ENCODE results near the gene MTCH1. TPM values are rescaled to one million over a fixed set of nuclear protein-coding genes. Genes with fewer than 3 reads are reported as not detected.
A peak's percentile ranks its signal among the peaks of the same experiment; 100 is the strongest.
"Not testable (repeated sequence)": the region's sequence is repeated elsewhere in the genome, so short reads cannot be mapped to it uniquely, and the experiment has no call there.

Gene MTCH1
- total RNA-seq, 1 donor, result 176 TPM

DNA sequence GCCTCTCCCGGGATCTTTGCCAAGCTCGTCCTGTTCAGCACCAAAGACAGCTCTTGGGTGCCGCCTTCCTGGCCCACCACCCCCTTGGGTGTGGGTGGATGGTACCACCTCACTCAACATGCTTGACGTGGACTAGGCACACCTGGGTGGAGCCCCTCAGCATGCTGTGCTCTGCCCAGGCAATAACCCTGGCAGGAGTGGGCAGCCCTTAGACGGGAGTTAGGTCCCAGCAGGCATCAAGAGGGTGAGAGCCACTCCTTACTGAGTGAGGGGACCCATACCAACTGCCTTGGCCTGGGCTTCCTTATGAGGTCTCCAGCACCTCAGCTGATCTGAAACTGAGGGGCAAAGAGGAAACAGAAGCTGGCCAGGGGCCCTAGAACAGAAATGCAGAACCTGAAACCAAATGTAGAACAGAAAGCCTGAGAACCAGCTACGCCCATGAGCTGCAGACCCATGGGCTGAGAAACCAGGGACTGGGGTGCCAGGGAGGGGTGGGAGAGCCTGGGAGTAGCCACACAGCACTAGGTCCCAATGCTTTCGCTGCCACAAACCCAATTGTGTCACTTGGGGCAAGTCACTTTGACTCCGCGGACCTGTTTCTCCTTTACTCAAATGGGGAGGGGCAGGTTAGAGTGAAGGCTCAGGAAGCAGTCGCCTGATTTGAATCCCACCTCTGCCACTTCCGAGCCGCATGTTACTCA is 21.5 kb upstream of the MTCH1 start:
- Histone ChIP-seq H3K9me3 (ENCODE audit: low read depth, low read length) (no peaks in the 10 kb centered on the region), H3K4me1 (ENCODE audit: insufficient read depth, low read length) (peaks cover 55% of the 10 kb centered on the region), H3K27me3 (ENCODE audit: insufficient read depth, low read length) (no peaks in the 10 kb centered on the region), H3K4me3 (ENCODE audit: low read length) (peak overlapping the region; percentile 56)

DNA sequence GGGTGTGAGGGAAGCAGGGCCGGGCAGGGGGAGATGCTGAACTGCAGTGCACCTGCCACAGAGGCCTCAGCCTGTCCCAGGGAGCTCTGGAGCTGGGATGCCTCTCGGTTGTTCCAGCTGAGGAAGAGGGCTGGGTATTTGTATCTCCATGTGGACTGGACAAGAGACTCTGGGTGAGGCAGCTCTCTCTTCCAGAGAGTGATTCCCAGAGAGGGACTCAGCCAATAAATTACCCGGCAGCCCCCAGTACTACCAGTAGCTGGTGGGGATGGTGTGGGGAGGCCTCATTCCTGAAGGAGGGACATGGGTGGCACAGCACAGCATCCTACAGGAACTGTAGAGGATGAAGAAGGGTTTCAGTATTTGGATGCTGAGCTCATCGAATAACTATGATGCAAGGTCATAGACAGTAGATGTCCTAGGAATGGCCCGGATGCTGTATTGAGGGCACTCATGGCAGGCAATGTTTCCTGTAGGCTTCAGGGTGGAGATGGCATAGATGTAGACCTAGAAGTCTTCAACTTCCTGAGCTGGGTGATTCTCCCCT is 20.9 kb upstream of the MTCH1 start:
- H3K4me3 ChIP-seq (ENCODE audit: low read length), result peak overlapping the region; percentile 56
- H3K27me3 ChIP-seq (ENCODE audit: insufficient read depth, low read length), result no peaks in the 10 kb centered on the region
- H3K4me1 ChIP-seq (ENCODE audit: insufficient read depth, low read length), result peaks cover 55% of the 10 kb centered on the region

DNA sequence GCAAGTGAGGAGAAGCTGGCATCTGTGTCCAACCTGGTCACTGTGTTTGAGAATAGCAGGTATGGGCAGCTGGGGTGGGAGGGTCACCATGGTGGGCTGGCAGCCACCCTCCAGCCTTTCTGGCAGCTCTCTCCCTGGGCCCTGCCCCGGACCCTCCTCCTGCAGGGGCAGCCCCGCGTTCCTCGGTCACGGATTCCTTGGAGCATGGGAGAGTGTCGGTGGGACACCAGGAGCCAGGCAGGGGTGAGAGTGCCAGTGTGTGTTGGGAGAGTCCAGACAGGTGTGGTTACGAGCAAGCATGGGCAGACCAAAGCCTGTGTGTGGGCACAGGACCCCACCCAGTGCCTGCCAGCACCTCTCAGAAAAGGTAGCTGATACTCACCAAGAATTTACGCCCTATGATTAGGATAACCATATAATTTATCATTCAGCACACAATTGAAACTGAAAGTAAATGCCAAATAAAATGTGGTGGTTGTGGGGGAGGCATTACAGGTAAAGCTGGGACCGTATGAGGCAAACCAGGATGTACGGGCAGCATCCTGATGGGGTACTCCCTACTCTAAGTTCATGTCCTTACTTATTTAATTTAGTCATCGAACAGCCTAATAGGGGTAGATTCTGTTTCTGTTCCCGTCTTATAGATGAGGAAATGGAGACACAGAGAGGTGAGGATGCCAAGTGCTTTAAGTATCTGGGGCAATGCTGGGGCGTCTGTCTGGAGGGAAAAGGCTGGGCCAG is 20.0 kb upstream of the MTCH1 start:
- peak overlapping the region; percentile 56 for H3K4me3 ChIP-seq (ENCODE audit: low read length)
- H3K9me3 ChIP-seq (ENCODE audit: low read depth, low read length), result no peaks in the 10 kb centered on the region
- peaks cover 61% of the 10 kb centered on the region for H3K4me1 ChIP-seq (ENCODE audit: insufficient read depth, low read length)
- H3K27me3 ChIP-seq (ENCODE audit: insufficient read depth, low read length), result no peaks in the 10 kb centered on the region

More for the DNA sequence above, 20.9 kb upstream of the MTCH1 start:
- H3K9me3 ChIP-seq (ENCODE audit: low read depth, low read length), result no peaks in the 10 kb centered on the region

DNA sequence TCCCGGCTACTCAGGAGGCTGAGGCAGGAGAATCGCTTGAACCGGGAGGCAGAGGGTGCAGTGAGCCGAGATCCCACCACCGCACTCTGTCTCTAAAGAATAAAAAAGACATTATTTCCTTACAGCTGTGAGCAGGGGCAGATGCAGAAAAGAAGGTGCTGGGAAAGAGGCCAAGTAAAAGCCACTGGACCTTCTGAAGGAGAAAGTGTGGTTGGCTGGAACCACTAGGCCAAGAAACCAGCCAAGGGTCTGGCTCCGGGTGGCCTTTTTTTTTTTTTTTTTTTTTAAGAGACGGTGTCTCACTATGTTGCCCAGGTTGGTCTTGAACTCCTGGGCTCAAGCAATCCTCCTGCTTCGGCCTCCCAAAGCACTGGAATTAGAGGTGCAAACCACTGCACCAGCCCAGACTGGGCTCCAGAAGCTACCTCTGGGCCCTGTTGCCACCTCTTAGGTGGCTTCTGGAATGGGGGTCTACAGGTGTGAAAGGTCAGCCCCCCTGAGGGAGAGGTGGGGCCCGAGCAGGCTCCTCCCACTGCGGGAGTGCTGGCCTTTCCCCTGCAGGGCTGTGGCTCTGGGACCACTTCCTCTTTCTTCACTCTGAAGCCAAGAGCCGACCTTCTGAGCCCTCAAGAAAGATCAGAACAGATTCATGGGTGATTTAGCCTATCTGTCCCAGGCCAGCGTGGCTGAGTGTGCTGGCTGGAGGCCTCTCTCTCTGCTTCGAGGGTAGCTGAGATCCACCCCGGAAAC is 19.2 kb upstream of the MTCH1 start, which contains the start of gene FGD2:
TSS of gene FGD2 (plus strand) at position 595 of the 750 bp plus-strand sequence. CDS start 163 bp downstream, outside the sequence.
- peak within 1 kb of the TSS; percentile 56 for H3K4me3 ChIP-seq (ENCODE audit: low read length)

DNA sequence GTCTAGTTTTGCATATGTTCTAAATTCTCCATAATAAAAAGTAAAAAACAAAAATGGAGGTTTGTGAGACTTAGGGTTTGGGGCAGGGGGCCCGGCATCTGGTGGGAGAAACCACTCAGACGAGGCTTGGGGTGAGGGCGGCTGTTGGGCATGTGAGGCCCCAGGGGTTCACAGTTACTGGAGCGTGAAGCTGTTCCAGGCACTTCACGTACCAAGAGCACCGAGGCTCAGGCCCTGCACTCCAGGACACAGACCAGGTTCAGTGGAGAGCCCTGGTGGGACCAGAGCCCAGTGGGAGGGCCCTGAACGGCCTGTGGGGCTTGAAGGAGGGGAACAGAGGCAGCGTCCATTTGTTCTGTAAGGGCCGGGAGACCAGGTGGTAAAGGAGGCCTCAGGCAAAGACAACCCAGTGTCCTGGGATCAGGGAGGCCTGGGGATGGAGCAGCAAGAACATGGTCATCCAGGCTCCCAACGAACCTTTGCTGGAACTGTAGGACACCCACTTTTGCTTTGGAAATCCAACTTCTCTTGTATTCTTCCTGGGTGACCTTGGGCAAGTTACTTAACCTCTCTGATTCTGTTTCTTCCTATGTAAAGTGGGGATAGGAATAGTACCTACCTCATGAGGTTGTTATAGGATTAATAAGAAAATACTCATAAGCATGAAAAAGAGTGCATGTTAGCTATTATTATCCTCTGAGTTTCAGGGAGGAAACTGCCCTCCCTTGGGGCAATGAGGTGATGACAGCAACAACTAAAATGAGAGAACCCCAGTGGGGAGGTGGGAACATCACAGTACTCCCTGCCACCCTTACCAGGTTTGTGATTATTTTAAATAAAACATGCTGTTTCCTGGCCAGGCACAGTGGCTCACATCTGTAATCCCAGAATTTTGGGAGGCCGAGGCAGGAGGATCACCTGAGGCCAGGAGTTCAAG is 18.3 kb upstream of the MTCH1 start:
- no peak overlapping the region for H3K4me3 ChIP-seq (ENCODE audit: low read length)
- H3K4me1 ChIP-seq (ENCODE audit: insufficient read depth, low read length), result peaks cover 50% of the 10 kb centered on the region
- no peaks in the 10 kb centered on the region for H3K9me3 ChIP-seq (ENCODE audit: low read depth, low read length)
- no peaks in the 10 kb centered on the region for H3K27me3 ChIP-seq (ENCODE audit: insufficient read depth, low read length)

More for the DNA sequence above, 19.2 kb upstream of the MTCH1 start, which contains the start of gene FGD2:
- Histone ChIP-seq H3K9me3 (ENCODE audit: low read depth, low read length) (no peaks in the 10 kb centered on the region), H3K4me1 (ENCODE audit: insufficient read depth, low read length) (peaks cover 60% of the 10 kb centered on the region), H3K27me3 (ENCODE audit: insufficient read depth, low read length) (no peaks in the 10 kb centered on the region)

DNA sequence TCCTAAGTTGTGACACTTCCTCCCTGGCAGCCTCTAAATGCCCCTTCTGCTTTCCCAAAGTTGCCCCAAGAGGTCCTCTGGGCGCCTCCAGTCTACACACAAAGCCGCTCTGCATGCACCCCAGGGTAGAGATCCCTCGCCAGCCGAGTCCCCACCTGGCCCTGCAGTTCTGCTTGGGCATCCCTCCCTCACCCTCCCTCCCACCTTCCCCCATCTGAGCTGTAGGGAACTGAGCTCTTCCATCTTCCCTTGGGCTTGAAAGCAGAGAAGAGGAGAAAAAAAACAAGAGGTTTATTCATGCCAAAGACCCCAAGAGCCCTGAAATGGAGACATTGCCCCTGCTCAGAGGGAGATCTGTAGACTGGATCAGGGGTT is 13.7 kb upstream of the MTCH1 start:
- Histone ChIP-seq H3K9me3 (ENCODE audit: low read depth, low read length) (no peaks in the 10 kb centered on the region), H3K4me3 (ENCODE audit: low read length) (no peak overlapping the region), H3K4me1 (ENCODE audit: insufficient read depth, low read length) (peaks cover 8% of the 10 kb centered on the region), H3K27me3 (ENCODE audit: insufficient read depth, low read length) (no peaks in the 10 kb centered on the region)

DNA sequence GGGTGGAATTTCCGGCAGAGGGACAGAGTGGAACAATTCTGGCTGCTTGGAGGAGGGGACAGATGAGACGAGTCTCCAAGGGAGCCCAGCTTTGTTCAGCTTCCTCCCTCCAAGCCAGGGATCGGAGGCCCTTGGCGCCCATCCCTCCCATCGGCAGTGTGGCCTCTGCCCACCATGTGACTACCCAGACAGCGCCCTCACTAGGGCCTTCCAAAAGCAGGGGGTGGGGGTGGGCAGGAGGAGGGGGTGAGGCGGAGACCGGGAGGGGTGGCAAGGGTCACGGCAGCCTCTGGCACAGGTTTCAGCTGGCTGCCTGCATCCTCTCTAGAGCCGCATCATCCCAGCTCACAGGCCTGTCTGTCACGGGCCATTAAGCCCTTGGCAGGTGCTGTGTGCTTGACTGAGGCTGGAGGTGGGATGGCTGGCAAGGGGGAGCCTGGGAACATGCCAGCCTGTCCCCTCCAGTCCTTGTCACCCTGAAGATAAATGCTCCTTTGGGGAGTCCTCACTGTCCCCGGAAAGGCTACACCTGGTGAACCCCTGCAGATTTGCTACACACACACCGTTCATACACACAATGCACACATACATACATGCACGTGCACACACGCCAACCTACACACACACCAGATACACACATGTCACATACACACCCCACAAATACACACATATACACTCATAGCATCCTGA is 13.2 kb upstream of the MTCH1 start:
- Histone ChIP-seq H3K4me1 (ENCODE audit: insufficient read depth, low read length) (peaks cover 6% of the 10 kb centered on the region), H3K9me3 (ENCODE audit: low read depth, low read length) (no peaks in the 10 kb centered on the region), H3K4me3 (ENCODE audit: low read length) (no peak overlapping the region), H3K27me3 (ENCODE audit: insufficient read depth, low read length) (no peaks in the 10 kb centered on the region)

DNA sequence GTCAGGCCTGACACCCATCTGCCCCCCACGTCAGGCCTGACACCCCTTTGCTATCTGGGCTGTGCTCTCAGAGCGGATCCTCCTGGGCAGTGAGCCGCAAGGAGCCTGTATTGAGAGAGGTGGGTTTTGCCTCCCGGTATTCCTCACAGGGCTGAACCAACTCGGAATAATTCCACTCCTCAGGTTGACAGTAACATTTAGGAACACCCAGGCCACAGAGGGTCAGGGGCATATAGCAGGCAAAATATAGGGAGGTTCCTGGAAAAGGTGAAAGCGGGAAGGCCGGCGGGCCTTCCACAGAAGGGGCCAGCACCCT is 12.7 kb upstream of the MTCH1 start:
- Histone ChIP-seq H3K27me3 (ENCODE audit: insufficient read depth, low read length) (no peaks in the 10 kb centered on the region), H3K4me3 (ENCODE audit: low read length) (no peak overlapping the region), H3K4me1 (ENCODE audit: insufficient read depth, low read length) (peaks cover 6% of the 10 kb centered on the region), H3K9me3 (ENCODE audit: low read depth, low read length) (no peaks in the 10 kb centered on the region)

DNA sequence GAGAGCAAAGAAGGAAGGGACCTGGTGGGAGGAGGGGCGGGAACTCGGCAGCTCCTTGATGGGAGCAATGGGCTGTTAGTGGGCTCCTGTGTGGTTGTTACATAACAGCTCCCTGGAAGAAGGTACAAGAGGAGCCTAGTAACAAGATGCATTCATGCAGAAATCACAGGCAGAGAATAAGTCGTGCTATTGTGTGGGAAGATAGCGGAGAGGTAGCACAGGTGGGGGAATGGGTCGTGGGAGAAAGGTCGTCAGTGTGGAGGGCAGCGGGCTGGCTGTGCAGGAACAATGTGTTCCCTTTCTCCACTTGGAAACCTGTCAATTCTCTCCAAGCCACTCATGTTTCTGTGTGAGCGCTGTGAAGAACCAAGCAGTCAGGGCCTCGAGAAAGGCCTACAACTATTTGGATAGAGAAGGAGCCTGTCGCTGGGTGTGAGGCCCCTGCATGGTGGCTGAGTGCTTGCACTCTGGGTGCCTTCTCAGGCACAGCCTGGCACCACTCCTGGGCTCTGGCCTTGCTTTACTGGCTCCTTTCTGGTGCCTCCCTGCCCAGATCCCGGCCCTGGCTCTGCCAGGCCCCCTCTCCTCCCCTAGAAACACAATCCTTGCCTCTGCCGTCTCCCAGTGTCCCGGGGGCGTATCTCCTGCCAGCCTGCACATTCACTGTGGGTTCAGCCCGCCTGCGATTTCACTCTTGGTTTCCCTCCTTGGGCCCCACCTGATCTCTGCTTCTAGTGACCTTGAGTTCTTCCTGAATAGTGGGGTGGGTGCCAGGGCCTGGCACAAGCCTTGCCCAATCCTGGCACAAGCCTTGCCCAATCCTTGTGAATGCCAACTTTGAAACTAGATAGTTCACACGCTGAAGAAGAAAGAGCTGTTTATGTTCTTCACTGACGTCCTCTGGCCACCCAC is 12.1 kb upstream of the MTCH1 start:
- Histone ChIP-seq H3K4me3 (ENCODE audit: low read length) (no peak overlapping the region), H3K4me1 (ENCODE audit: insufficient read depth, low read length) (peaks cover 6% of the 10 kb centered on the region), H3K27me3 (ENCODE audit: insufficient read depth, low read length) (no peaks in the 10 kb centered on the region), H3K9me3 (ENCODE audit: low read depth, low read length) (no peaks in the 10 kb centered on the region)

DNA sequence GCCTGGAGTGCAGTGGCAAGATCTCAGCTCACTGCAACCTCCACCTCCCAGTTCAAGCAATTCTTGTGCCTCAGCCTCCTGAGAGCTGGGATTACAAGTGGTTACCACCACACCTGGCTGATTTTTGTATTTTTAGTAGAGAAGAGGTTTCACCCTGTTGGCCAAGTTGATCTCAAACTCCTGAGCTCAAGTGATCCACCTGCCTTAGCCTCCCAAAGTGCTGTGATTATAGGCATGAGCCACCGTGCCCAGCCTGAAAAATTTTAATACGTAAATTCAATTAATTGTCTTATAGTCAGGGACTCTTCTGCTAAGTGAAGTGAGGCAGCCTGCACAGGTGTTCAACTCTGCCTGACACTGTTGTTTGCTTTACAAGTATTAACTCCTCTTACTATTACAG is 4.4 kb upstream of the MTCH1 start:
- H3K4me1 ChIP-seq (ENCODE audit: insufficient read depth, low read length); H3K27me3 ChIP-seq (ENCODE audit: insufficient read depth, low read length); H3K9me3 ChIP-seq (ENCODE audit: low read depth, low read length); H3K4me3 ChIP-seq (ENCODE audit: low read length): not testable (repeated sequence)

DNA sequence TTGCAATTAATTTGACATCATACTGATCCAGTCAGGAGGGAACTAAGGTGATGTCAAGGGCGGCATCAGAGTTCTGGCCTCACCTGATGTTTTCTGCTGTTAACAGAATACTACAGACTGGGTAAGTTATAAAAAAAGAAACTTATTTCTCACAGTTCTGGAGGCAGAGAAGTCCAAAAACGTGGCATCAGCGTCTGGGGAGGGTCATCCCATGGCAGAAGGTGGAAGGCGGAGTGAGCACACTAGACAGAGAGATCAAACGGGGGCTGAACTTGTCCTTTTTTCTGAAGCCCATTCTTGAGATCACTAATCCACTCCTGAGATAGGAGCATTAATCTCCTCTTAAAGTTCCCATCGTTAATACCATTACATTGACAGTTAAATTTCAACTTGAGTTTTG is 3.3 kb upstream of the MTCH1 start:
- no peaks in the 10 kb centered on the region for H3K27me3 ChIP-seq (ENCODE audit: insufficient read depth, low read length)
- H3K4me3 ChIP-seq (ENCODE audit: low read length), result no peak overlapping the region
- no peaks in the 10 kb centered on the region for H3K9me3 ChIP-seq (ENCODE audit: low read depth, low read length)
- H3K4me1 ChIP-seq (ENCODE audit: insufficient read depth, low read length), result peaks cover 21% of the 10 kb centered on the region

DNA sequence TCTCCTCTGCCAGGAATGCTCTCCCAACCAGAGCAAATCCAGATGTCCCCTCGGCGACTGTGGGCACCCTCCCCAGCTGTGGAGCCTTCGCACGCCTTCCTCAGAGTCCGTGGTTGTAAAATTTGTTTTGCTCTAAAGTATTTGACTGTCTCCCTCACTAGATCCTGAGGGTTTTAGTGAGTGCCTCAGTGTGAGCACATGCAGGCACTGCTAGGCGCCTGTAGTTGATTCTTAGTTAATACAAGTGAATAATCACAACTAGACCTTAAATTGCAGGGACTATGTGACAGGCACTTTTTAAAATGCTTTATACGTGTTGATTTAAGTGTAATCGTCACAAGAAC is 680 bp upstream of the MTCH1 start:
- Histone ChIP-seq H3K4me1 (ENCODE audit: insufficient read depth, low read length) (peaks cover 39% of the 10 kb centered on the region), H3K4me3 (ENCODE audit: low read length) (peak overlapping the region; percentile 94), H3K9me3 (ENCODE audit: low read depth, low read length) (no peaks in the 10 kb centered on the region)

DNA sequence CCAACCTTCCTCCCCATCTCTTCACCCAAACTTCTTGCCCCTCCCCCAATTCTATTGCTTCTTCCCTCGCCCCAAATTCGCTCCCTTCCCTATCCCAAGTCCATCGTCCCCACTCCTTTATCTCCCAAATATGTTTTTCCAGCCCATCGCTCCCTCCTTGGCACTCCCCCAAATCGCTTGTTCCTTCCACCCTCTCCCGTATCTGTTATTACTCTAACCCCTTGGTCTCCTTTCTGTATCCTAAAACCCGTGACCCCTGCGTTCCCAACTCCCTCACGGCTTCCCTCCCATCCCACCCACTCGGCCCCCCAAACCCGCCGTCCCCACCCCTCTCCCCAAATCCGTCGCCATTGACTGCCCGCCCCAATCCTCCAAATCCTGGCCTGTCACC is 584 bp downstream of the MTCH1 start:
- Histone ChIP-seq H3K4me1 (ENCODE audit: insufficient read depth, low read length) (peaks cover 39% of the 10 kb centered on the region), H3K27me3 (ENCODE audit: insufficient read depth, low read length) (no peaks in the 10 kb centered on the region), H3K9me3 (ENCODE audit: low read depth, low read length) (no peaks in the 10 kb centered on the region), H3K4me3 (ENCODE audit: low read length) (peak overlapping the region; percentile 94)

More for the DNA sequence above, 680 bp upstream of the MTCH1 start:
- no peaks in the 10 kb centered on the region for H3K27me3 ChIP-seq (ENCODE audit: insufficient read depth, low read length)

All from mononuclear cell (primary cell).